Measurements from ENCODE around the gene GPLD1.

- no peak for TF ChIP-seq FOXK2 (IDR thresholded peaks at IDR 0.05)
- TF ChIP-seq ARNT (IDR thresholded peaks at IDR 0.05) = no peak
- no peak for TF ChIP-seq SUZ12 (IDR thresholded peaks at IDR 0.05)
- no peak for TF ChIP-seq SP1 (IDR thresholded peaks at IDR 0.05)
- no peak for TF ChIP-seq ZNF384 (IDR thresholded peaks at IDR 0.05)
- no peak for TF ChIP-seq FOXM1 (IDR thresholded peaks at IDR 0.05; ENCODE audit: borderline replicate concordance)
- TF ChIP-seq TARDBP (IDR thresholded peaks at IDR 0.05) = no peak
- no peak for TF ChIP-seq BHLHE40 (IDR thresholded peaks at IDR 0.05; ENCODE audit: borderline replicate concordance)
- no peak for TF ChIP-seq LEF1 (IDR thresholded peaks at IDR 0.05; ENCODE audit: borderline replicate concordance)
- TF ChIP-seq, protein P1, sequence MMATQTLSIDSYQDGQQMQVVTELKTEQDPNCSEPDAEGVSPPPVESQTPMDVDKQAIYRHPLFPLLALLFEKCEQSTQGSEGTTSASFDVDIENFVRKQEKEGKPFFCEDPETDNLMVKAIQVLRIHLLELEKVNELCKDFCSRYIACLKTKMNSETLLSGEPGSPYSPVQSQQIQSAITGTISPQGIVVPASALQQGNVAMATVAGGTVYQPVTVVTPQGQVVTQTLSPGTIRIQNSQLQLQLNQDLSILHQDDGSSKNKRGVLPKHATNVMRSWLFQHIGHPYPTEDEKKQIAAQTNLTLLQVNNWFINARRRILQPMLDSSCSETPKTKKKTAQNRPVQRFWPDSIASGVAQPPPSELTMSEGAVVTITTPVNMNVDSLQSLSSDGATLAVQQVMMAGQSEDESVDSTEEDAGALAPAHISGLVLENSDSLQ (IDR thresholded peaks at IDR 0.05) = no peak
- TF ChIP-seq L3MBTL2 (conservative IDR thresholded peaks at IDR 0.05) = no peak
- no peak for TF ChIP-seq CTBP1 (IDR thresholded peaks at IDR 0.05; ENCODE audit: borderline replicate concordance)
- TF ChIP-seq HDGF (IDR thresholded peaks at IDR 0.05; ENCODE audit: borderline replicate concordance) = no peak
These were observed 47.8 kb downstream of the GPLD1 start for GRCh38 chr6:24441599-24441904.
